ENCODE results near the gene CDC20B. TPM values are rescaled to one million over a fixed set of nuclear protein-coding genes. Genes with fewer than 3 reads are reported as not detected.

Gene CDC20B
- polyA plus RNA-seq, 1 experiment: not detected

GRCh38 chr5:55140908-55141665 is 31.9 kb downstream of the CDC20B start:
- ChIA-PET CTCF (interaction anchor here (3.1 to 6.7 kb wide), 2 partner anchors 197 to 235 kb away, joined by 19 to 95 read pairs; no protein-coding TSS in a partner anchor), POLR2A (no interaction called here)
- H3K27me3 ChIP-seq (ENCODE audit: control insufficient read depth, insufficient read depth, low read length): no peaks in the 10 kb centered on the region
- no peak for TF ChIP-seq CTCF (IDR thresholded peaks at IDR 0.05; ENCODE audit: insufficient read depth, low read depth, low read length)
- DNase-seq (ENCODE audit: low read depth): no peak
- no peak overlapping the region for H3K4me3 ChIP-seq (ENCODE audit: low read depth, low read length)
- H3K36me3 ChIP-seq (ENCODE audit: control insufficient read depth, insufficient read depth, low read length): no peaks in the 10 kb centered on the region

DNA sequence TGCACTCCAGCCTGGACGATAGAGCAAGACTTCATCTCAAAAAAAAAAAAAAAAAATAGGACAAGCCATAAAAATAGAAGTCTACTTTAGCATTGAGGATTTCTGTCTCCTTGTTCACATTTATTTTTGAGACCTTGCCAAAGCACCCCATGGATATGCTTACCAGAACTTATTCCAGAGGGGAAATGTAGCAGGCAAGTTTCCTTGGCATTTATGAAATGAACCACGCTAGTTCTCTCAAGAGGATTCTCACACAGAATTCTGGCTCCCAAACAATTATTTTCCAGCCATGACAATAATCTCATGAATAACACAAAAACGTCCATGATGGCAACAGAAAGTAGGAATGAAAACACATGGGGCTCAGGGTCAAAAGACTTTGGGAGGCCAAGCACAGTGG is 36.5 kb downstream of the CDC20B start:
- CTCF ChIA-PET: no interaction called here
- POLR2A ChIA-PET: no interaction called here

GRCh38 chr5:55134053-55134722 is 38.8 kb downstream of the CDC20B start:
- TF ChIP-seq CTCF (IDR thresholded peaks at IDR 0.05; ENCODE audit: insufficient read depth, low read depth, low read length): no peak
- H3K36me3 ChIP-seq (ENCODE audit: control insufficient read depth, insufficient read depth, low read length): no peaks in the 10 kb centered on the region
- no peak for DNase-seq (ENCODE audit: low read depth)
- ChIA-PET CTCF (interaction anchor here (0.6 to 1.9 kb wide), 4 partner anchors 19 to 190 kb away, joined by 3 to 6 read pairs (median 4); partner anchors contain the start of gene GPX8), POLR2A (no interaction called here)
- 0 out of 2 replicates have a peak, but pooled peaks cover 2% of the 10 kb centered on the region for H3K27me3 ChIP-seq (ENCODE audit: control insufficient read depth, insufficient read depth, low read length)
- H3K4me3 ChIP-seq (ENCODE audit: low read depth, low read length): no peak overlapping the region

More for the DNA sequence above, 36.5 kb downstream of the CDC20B start:
- 0 out of 2 replicates have a peak, but pooled peaks cover 2% of the 10 kb centered on the region for H3K27me3 ChIP-seq (ENCODE audit: control insufficient read depth, insufficient read depth, low read length)
- no peaks in the 10 kb centered on the region for H3K36me3 ChIP-seq (ENCODE audit: control insufficient read depth, insufficient read depth, low read length)
- TF ChIP-seq CTCF (IDR thresholded peaks at IDR 0.05; ENCODE audit: insufficient read depth, low read depth, low read length): no peak
- no peak overlapping the region for H3K4me3 ChIP-seq (ENCODE audit: low read depth, low read length)
- DNase-seq (ENCODE audit: low read depth): no peak

DNA sequence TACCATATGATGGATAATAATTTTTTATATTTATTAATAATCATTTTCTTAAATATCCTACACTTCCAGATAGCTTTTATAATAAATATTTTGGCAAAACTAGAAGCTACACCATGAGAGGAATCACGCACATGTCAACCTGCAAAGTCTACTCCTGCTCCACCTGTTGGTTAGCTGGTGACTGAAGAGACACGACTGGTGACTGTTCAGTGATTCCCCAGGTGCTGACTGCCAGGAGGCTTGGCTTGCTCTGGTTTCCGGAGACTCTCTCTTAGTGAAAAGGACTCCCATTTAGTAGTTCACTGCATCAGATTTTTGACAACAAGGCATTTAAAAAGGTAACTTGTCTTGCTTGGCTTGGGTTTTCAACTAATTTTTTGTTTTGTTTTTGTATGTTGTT is 49.6 kb downstream of the CDC20B start:
- DNase-seq (ENCODE audit: low read depth): no peak
- no peaks in the 10 kb centered on the region for H3K36me3 ChIP-seq (ENCODE audit: control insufficient read depth, insufficient read depth, low read length)
- ChIA-PET POLR2A (no interaction called here), CTCF (no interaction called here)
- H3K4me3 ChIP-seq (ENCODE audit: low read depth, low read length): no peak overlapping the region
- no peak for TF ChIP-seq CTCF (IDR thresholded peaks at IDR 0.05; ENCODE audit: insufficient read depth, low read depth, low read length)
- H3K27me3 ChIP-seq (ENCODE audit: control insufficient read depth, insufficient read depth, low read length): peaks cover 5% of the 10 kb centered on the region; the same call in 1 of the 2 replicates

- no peak for TF ChIP-seq CTCF (IDR thresholded peaks at IDR 0.05; ENCODE audit: insufficient read depth, low read depth, low read length)
- CTCF ChIA-PET: interaction anchor here (0.7 kb wide), 1 partner anchor 169 kb away, joined by 4 read pairs; no protein-coding TSS in a partner anchor
- H3K27me3 ChIP-seq (ENCODE audit: control insufficient read depth, insufficient read depth, low read length): 0 out of 2 replicates have a peak, but pooled peaks cover 3% of the 10 kb centered on the region
- DNase-seq (ENCODE audit: low read depth): no peak
- no peaks in the 10 kb centered on the region for H3K36me3 ChIP-seq (ENCODE audit: control insufficient read depth, insufficient read depth, low read length)
- no peak overlapping the region for H3K4me3 ChIP-seq (ENCODE audit: low read depth, low read length)
- POLR2A ChIA-PET: no interaction called here
Observed at GRCh38 chr5:55114061-55114460, 58.9 kb downstream of the CDC20B start.
